Panc1 (cell line): Measurements from ENCODE around the gene CFAP45. TPM values are rescaled to one million over a fixed set of nuclear protein-coding genes. Genes with fewer than 3 reads are reported as not detected.

ENCODE experiments used
- ATAC-seq: fragments of 200-7000 bp; cut with Tn5 transposase; 2 replicates; pipeline ENCODE4 v1.9.1; 2020; ENCODE audit warnings: mild to moderate bottlenecking, moderate library complexity
- BruUV-seq: library from RNA; stranded (reverse); fragments of 400-500 nt; replicated peaks from 2 replicates; lab custom pipeline; 2021; lab: Mats Ljungman, UMichigan
- CTCF ChIA-PET: fragments of 300-600 bp; sonication (Branson Sonifier 250); formaldehyde crosslinking; loops from one replicate; lab custom pipeline; 2022; ENCODE audit warnings: antibody characterized with exemption; lab: Charles Lee
- POLR2A ChIA-PET: fragments of 300-600 bp; sonication (Branson Sonifier 250); formaldehyde crosslinking; loops from one replicate; lab custom pipeline; 2022; ENCODE audit warnings: antibody characterized with exemption; lab: Charles Lee
- DNase-seq: peaks from one replicate; pipeline ENCODE4 v3.0.0-alpha.2; 2010; ENCODE audit warnings: low read depth, low spot score
- H3K27ac ChIP-seq: 2 replicates; pipeline ENCODE4 v1.5.1; 2011; ENCODE audit warnings: mild to moderate bottlenecking, low read length, inconsistent platforms
- H3K27me3 ChIP-seq: fragments of 200-500 bp; sonication (Bioruptor generic); 2 replicates; pipeline ENCODE4 v1.6.0; 2014; ENCODE audit warnings: low read length, inconsistent platforms; ENCODE audit not compliant: control insufficient read depth, insufficient read depth
- H3K36me3 ChIP-seq: fragments of 200-500 bp; sonication (Bioruptor generic); 2 replicates; pipeline ENCODE4 v1.5.1; 2014; ENCODE audit warnings: inconsistent platforms, mild to moderate bottlenecking, low read length, moderate library complexity; ENCODE audit not compliant: control insufficient read depth, insufficient read depth
- H3K4me1 ChIP-seq: 2 replicates; pipeline ENCODE4 v1.5.1; 2011; ENCODE audit warnings: inconsistent platforms, mild to moderate bottlenecking, low read length, moderate library complexity; ENCODE audit not compliant: control insufficient read depth, insufficient read depth
- H3K4me3 ChIP-seq, 2 experiments: 2 replicates each; pipeline ENCODE4 v1.5.1; 2011 to 2012; ENCODE audit warnings: low read depth in 2 of 2, low read length in 2 of 2, mild to moderate bottlenecking in 2 of 2, inconsistent platforms in 1 of 2, moderate library complexity in 1 of 2
- H3K9me3 ChIP-seq: fragments of 200-500 bp; sonication (Bioruptor generic); 2 replicates; pipeline ENCODE4 v1.5.1; 2014; ENCODE audit warnings: low read depth, mild to moderate bottlenecking, inconsistent platforms, low read length, moderate library complexity; ENCODE audit not compliant: control insufficient read depth, insufficient read depth
- POLR2AphosphoS5 ChIP-seq: IDR thresholded peaks from 2 replicates; pipeline ENCODE4 v1.6.1; 2012; ENCODE audit warnings: mild to moderate bottlenecking, low read depth, low read length, moderate library complexity
- SIN3A ChIP-seq: IDR thresholded peaks from 2 replicates; pipeline ENCODE4 v1.6.1; 2012; ENCODE audit warnings: low read depth, mild to moderate bottlenecking, low read length, moderate library complexity, borderline replicate concordance; ENCODE audit not compliant: insufficient read depth
- TCF7L2 ChIP-seq: IDR thresholded peaks from 2 replicates; pipeline ENCODE4 v1.6.1; 2011; ENCODE audit warnings: mild to moderate bottlenecking, low read depth, low read length, inconsistent platforms
- in situ Hi-C: cut with HindIII; loops from 2 replicates; pipeline ENCODE4 v1.10.0; 2016; ENCODE audit warnings: low sequenced_read_pairs, low pct_unique_long_range_greater_than_20kb
- intact Hi-C: fragments of 100-400 bp; cut with micrococcal nuclease; formaldehyde crosslinking; loops from one replicate; pipeline ENCODE4 v1.10.0; 2022; ENCODE audit not compliant: unreplicated experiment
- total RNA-seq: library from RNA; stranded (reverse); gene quantifications from one replicate; pipeline ENCODE4 v1.2.1, GENCODE V29; 2021; ENCODE audit not compliant: unreplicated experiment
- TF ChIP-seq, protein P1 (sequence below), 2 experiments: IDR thresholded peaks; 2 replicates each; pipeline ENCODE4 v1.6.1; 2011 to 2012; ENCODE audit warnings: low read depth in 2 of 2, control low read depth in 1 of 2, low read length in 1 of 2, mild to moderate bottlenecking in 1 of 2, moderate library complexity in 1 of 2; ENCODE audit not compliant: insufficient read depth in 1 of 2
- TF ChIP-seq, protein P2 (sequence below): fragments of 450-650 bp; IDR thresholded peaks from 2 replicates; pipeline ENCODE4 v1.5.1; 2017; ENCODE audit warnings: mild to moderate bottlenecking

CFAP45 gene
- total RNA-seq, 1 experiment from 2014 or later = 1.6 TPM

DNA sequence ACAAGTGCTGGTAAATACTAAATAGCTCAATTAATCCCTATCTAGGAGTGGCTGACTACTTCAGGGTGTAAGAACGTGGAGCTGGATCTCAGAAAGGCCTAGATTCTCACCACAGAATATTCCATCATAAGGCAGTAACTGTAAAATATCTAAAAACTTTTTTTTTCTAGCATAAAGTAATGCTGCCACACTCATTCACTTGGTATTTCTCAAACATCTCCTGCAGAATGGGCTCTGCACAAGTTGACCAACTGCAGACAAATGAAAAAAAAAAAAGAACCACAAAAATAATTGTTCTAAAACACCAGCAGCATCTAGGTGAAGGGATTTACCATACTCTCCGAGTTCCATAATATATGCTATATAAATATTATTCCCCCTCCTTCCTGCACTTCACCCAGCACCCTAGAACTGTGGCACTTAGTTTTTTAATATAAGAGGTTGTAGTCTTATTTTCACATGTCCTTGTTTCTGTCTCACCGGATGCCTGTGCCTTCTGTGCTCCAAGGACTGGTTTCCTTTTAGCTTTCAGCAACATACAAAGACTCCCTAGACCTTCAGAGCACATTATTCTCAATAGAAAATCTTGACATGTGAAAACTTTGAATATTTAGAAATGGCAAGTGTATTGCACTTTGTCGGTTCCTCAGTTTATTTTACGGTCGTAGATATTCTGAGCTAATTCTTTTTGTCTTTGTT lies 46.4 kb downstream of the CFAP45 start:
- intact Hi-C loops = loop anchor here (2.0 kb wide), 1 partner anchor 73 kb away; the partner anchor contains the start of gene DUSP23
- POLR2A ChIA-PET = no interaction called here
- in situ Hi-C loops = no loop called here
- no peaks in the 10 kb centered on the region for H3K27me3 ChIP-seq
- H3K9me3 ChIP-seq = no peaks in the 10 kb centered on the region
- CTCF ChIA-PET = interaction anchor here (0.6 kb wide), 1 partner anchor 28 kb away, joined by 9 read pairs; no protein-coding TSS in a partner anchor
- H3K36me3 ChIP-seq = no peaks in the 10 kb centered on the region
- H3K4me1 ChIP-seq = peaks cover 9% of the 10 kb centered on the region; the same call in 1 of the 2 replicates
- DNase-seq (no peak), ATAC-seq (no peak)
- peak overlapping the region; percentile 53 to 57 for H3K4me3 ChIP-seq
- TF ChIP-seq POLR2AphosphoS5 (no peak), SIN3A (no peak), TCF7L2 (no peak)
- TF ChIP-seq, protein P1, sequence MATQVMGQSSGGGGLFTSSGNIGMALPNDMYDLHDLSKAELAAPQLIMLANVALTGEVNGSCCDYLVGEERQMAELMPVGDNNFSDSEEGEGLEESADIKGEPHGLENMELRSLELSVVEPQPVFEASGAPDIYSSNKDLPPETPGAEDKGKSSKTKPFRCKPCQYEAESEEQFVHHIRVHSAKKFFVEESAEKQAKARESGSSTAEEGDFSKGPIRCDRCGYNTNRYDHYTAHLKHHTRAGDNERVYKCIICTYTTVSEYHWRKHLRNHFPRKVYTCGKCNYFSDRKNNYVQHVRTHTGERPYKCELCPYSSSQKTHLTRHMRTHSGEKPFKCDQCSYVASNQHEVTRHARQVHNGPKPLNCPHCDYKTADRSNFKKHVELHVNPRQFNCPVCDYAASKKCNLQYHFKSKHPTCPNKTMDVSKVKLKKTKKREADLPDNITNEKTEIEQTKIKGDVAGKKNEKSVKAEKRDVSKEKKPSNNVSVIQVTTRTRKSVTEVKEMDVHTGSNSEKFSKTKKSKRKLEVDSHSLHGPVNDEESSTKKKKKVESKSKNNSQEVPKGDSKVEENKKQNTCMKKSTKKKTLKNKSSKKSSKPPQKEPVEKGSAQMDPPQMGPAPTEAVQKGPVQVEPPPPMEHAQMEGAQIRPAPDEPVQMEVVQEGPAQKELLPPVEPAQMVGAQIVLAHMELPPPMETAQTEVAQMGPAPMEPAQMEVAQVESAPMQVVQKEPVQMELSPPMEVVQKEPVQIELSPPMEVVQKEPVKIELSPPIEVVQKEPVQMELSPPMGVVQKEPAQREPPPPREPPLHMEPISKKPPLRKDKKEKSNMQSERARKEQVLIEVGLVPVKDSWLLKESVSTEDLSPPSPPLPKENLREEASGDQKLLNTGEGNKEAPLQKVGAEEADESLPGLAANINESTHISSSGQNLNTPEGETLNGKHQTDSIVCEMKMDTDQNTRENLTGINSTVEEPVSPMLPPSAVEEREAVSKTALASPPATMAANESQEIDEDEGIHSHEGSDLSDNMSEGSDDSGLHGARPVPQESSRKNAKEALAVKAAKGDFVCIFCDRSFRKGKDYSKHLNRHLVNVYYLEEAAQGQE (IDR thresholded peaks at IDR 0.05; ENCODE audit: insufficient read depth in 1 of 2, low read depth in 2 of 2, low read length in 1 of 2) = no peak
- TF ChIP-seq, protein P2, sequence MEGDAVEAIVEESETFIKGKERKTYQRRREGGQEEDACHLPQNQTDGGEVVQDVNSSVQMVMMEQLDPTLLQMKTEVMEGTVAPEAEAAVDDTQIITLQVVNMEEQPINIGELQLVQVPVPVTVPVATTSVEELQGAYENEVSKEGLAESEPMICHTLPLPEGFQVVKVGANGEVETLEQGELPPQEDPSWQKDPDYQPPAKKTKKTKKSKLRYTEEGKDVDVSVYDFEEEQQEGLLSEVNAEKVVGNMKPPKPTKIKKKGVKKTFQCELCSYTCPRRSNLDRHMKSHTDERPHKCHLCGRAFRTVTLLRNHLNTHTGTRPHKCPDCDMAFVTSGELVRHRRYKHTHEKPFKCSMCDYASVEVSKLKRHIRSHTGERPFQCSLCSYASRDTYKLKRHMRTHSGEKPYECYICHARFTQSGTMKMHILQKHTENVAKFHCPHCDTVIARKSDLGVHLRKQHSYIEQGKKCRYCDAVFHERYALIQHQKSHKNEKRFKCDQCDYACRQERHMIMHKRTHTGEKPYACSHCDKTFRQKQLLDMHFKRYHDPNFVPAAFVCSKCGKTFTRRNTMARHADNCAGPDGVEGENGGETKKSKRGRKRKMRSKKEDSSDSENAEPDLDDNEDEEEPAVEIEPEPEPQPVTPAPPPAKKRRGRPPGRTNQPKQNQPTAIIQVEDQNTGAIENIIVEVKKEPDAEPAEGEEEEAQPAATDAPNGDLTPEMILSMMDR = no peak
- no TSS peak for BruUV-seq
- H3K27ac ChIP-seq = no peak overlapping the region

DNA sequence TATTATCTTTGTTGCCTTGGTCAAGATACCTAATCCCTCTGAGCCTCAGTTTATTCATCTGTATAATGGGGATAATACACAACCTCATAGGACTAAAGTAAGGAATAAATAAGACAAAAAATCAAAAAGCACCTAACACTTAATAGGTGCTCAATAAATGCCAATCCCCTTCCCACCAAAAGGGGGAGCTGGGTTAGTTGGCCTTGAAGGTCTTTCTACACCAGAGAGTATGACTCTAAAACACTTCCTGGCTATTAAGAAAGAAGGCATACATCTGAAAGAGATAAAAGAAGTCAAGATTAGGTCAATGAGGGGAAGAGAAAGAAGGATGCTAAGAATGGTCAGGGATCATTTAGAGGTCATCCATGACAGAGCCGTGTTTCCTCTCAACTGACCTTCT lies 48.6 kb downstream of the CFAP45 start:
- no peak for ATAC-seq
- ChIA-PET POLR2A (no interaction called here), CTCF (interaction anchor here (0.9 kb wide), 1 partner anchor 21 kb away, joined by 3 read pairs; no protein-coding TSS in a partner anchor)
- no TSS peak for BruUV-seq
- in situ Hi-C loops (no loop called here), intact Hi-C loops (no loop called here)
- Histone ChIP-seq H3K4me1 (peaks cover 9% of the 10 kb centered on the region; the same call in 1 of the 2 replicates), H3K27me3 (no peaks in the 10 kb centered on the region), H3K4me3 (no peak overlapping the region), H3K27ac (no peak overlapping the region), H3K9me3 (no peaks in the 10 kb centered on the region), H3K36me3 (no peaks in the 10 kb centered on the region)
- TF ChIP-seq SIN3A = no peak
- TF ChIP-seq POLR2AphosphoS5 = no peak
- TF ChIP-seq, protein P1 (IDR thresholded peaks at IDR 0.05; ENCODE audit: insufficient read depth in 1 of 2, low read depth in 2 of 2, low read length in 1 of 2) = no peak
- TF ChIP-seq, protein P2 = no peak
- no peak for TF ChIP-seq TCF7L2
- DNase-seq = no peak
